Fibroblast of skin of back (primary cell): Measurements from ENCODE around the gene TMEM248.
A peak's percentile ranks its signal among the peaks of the same experiment; 100 is the strongest.
"Not testable (repeated sequence)": the region's sequence is repeated elsewhere in the genome, so short reads cannot be mapped to it uniquely, and the experiment has no call there.

Source experiments
- DNase-seq: peaks from one replicate; pipeline ENCODE4 v3.0.0-alpha.2; 2013

Gene TMEM248

GRCh38 chr7:66910789-66911188, 10.2 kb upstream of the TMEM248 start:
- no peak for DNase-seq

- DNase-seq = not testable (repeated sequence)
Observed at GRCh38 chr7:66911191-66911590, 9.8 kb upstream of the TMEM248 start.

GRCh38 chr7:66912195-66912594, 8.8 kb upstream of the TMEM248 start:
- no peak for DNase-seq

- no peak for DNase-seq
Observed at GRCh38 chr7:66913118-66914037, 7.6 kb upstream of the TMEM248 start.

GRCh38 chr7:66917904-66918303, 3.1 kb upstream of the TMEM248 start:
- DNase-seq = not testable (repeated sequence)

GRCh38 chr7:66919304-66919703, 1.7 kb upstream of the TMEM248 start:
- DNase-seq = no peak

- DNase-seq = no peak
Observed at GRCh38 chr7:66919704-66920103, 1.3 kb upstream of the TMEM248 start.

GRCh38 chr7:66920256-66920655, 769 bp upstream of the TMEM248 start:
- DNase-seq = no peak

- peak; percentile 36 for DNase-seq
Observed at GRCh38 chr7:66921396-66921917, 432 bp downstream of the TMEM248 start.

GRCh38 chr7:66921918-66922486, 977 bp downstream of the TMEM248 start:
- DNase-seq = no peak

- no peak for DNase-seq
Observed at GRCh38 chr7:66925255-66925654, 4.2 kb downstream of the TMEM248 start.

GRCh38 chr7:66927348-66927948, 6.4 kb downstream of the TMEM248 start:
- no peak for DNase-seq

GRCh38 chr7:66928388-66928787, 7.4 kb downstream of the TMEM248 start:
- no peak for DNase-seq

GRCh38 chr7:66929165-66929564, 8.1 kb downstream of the TMEM248 start:
- no peak for DNase-seq

GRCh38 chr7:66929935-66930334, 8.9 kb downstream of the TMEM248 start:
- DNase-seq = no peak

GRCh38 chr7:66930341-66930740, 9.3 kb downstream of the TMEM248 start:
- DNase-seq = peak; percentile 33

- no peak for DNase-seq
Observed at GRCh38 chr7:66933469-66933868, 12.4 kb downstream of the TMEM248 start.

- DNase-seq = no peak
Observed at GRCh38 chr7:66937940-66938339, 16.9 kb downstream of the TMEM248 start.

- DNase-seq = no peak
Observed at GRCh38 chr7:66939325-66939724, 18.3 kb downstream of the TMEM248 start.

- DNase-seq = no peak
Observed at GRCh38 chr7:66946545-66946944, 25.5 kb downstream of the TMEM248 start.

GRCh38 chr7:66948480-66949109, 27.6 kb downstream of the TMEM248 start:
- DNase-seq = no peak

- no peak for DNase-seq
Observed at GRCh38 chr7:66950311-66950710, 29.3 kb downstream of the TMEM248 start.

GRCh38 chr7:66950763-66951162, 29.7 kb downstream of the TMEM248 start:
- DNase-seq = no peak
